CD4-positive, alpha-beta T cell treated with Interleukin-4 for 4 hours (primary cell): ENCODE data around the gene SRRM2.

Experiments
- DNase-seq: peaks from one replicate; pipeline ENCODE4 v3.0.0-alpha.2; 2020

The SRRM2 gene

GRCh38 chr16:2778630-2778958 is 26.2 kb downstream of the SRRM2 start:
- DNase-seq: no peak

DNA sequence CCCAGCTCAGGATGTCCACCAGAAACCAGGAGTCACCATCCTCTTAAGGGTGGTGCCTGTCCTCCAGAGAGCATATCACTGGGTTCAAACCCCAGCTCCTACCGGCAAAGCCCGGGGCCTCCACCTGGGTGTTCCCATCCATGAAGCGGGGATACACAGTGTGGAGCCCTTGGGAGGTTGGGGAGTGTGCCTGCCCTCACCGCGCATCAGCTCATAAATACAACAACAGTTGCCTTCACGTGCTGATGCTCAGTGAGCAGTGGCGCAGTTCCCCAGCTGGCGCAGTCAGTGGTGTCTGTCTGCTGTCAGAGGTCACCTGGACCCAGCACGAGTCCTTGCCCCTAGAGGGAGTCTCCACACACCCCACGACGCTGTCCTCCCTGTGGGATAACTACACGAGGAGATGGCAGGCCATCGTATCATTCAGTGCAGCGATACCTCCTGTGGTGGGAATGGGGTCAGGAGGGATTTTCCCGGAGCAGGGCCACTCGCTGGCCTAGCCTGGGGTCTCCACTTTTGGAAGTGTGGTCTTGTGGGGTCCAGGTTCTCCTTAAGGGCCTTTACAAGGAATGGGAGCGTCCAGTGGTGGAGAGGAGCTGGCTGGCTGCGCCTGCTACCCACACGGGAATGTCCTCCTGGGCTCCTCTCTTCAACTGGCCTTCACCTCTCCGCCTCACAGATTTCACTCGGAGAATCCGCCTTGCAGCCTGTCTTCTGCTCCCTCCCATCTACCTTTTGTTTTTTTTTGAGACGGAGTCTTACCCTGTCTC is 26.9 kb downstream of the SRRM2 start:
- no peak for DNase-seq

DNA sequence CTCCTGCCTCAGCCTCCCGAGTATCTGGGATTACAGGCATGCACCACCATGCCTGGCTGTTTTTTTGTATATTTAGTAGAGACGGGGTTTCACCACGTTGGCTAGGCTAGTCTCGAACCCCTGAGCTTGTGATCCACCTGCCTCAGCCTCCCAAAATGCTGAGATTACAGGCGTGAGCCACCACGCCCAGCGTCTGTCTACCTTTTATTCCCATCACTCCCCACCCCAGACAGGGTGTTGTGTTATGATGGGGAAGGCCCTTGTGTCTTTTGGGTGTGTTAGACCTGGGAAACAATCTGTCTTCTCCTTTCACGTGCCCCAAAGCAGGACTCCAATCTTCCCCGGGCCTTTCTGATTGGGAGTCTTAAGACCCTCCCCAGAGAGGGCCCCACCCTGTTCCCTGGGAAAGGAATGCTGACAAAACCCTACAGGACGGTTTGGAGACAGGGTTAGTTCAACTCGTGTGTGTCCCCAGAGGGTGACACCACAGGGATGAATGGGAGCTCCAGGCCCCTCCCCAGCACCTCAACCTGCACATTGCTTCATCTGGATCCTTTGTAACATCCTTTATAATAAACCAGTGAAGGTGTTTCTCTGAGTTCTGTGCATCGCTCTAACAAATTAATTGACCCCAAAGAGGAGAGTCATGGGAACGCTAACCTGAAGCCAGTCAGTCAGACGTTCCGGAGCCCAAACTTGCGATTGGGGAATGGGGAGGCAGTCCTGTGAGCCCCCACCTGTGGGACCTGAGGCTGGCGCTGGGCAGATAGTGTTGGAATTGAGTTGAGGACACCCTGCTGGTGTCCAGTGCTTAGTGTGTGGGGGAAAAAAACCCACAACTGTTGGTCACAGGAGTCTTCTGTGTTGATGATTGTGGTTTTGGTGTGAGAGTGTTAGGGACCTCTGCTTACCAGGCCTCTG is 27.8 kb downstream of the SRRM2 start:
- DNase-seq: no peak

DNA sequence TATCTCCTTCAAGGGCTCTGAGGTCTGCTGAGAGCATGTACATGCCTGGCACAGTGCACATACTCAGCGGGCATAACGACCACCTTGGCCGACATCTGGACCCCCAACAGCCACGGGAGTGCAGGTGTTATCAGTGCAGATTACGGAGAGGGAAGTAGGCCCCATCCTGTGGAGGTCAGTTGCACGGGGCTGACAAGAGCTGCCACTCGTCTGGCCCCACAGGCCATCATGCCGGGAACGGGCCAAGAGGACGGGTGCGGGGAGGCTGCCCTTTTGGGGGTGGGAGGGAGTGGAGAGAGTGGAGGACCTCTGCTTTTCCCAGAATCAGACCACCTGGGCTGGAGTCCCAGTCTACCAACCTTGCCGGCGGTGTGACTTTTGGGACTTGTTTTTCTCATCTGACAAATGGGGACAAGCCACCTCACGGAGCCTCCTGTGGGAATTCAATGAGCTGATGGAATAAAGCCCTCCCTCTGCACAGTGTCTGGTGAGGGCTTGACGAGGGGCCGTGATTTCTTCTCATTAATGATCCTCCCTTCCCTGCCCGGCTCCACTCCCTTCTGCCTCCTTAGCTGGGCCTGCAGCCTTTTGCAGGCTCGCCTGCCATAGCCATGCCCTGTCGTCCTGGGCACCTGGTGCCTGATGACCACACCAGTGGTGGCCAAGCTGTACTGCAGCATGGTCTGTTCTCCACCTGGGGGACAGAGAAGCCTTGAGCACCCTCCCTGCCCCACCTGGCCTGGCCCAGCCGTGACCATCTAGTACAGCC is 30.3 kb downstream of the SRRM2 start:
- no peak for DNase-seq

- no peak for DNase-seq
Measured at GRCh38 chr16:2783581-2784357, 31.3 kb downstream of the SRRM2 start.

DNA sequence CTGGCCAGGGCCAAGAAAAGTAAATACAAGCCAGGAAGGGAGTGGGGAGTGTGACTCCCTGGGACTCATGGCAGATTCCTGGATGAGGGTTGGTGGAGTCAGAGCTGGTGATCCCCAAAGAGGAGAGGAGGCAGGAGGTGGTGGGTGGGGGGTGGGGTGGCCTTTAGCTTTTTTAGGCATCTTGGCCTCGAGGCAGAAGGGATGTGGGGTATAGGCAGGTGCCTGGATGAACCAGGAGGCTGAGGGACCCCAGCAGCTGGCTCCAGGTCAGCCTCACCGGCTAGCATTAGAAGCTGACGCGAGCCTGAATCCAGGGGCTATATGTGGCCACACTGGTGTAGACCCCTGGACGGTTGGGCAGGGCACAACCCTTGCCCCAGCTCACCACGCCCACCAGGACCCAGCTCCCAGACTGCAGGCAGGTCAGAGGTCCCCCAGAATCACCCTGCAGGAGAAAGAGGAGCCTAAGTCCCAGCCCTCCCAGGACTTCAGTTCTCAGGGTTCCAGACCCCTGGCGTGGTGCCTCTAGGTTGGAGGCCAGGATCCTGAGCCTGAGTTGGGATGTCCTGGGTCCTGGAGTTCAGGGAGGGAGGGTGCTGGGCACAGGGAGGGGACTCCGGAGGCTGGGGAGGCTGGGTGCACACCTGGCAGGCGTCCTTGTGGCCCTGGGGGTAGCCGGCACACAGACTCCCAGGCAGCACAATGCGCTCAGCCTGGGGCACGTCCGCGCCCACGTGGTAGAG is 32.1 kb downstream of the SRRM2 start:
- no peak for DNase-seq

- DNase-seq: no peak
Measured at GRCh38 chr16:2785101-2785991, 32.9 kb downstream of the SRRM2 start.

GRCh38 chr16:2786061-2786825 is 33.8 kb downstream of the SRRM2 start:
- DNase-seq: no peak

DNA sequence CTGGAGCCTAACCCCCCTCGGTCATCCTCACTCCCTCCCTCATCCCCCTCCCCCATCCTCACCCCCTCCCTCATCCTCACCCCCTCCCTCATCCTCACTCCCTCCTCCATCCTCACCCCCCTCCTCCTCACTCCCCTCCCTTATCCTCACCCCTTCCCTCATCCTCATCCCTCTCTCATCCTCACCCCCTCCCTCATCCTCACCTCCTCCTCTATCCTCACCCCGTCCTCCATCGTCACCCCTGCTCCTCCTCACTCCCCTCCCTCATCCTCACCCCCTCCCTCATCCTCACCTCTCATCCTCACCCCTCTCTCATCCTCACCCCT is 34.4 kb downstream of the SRRM2 start:
- DNase-seq: no peak

GRCh38 chr16:2787406-2787805 is 35.0 kb downstream of the SRRM2 start, which contains the start of gene PRSS33:
Gene PRSS33, minus strand, starts transcription at chr16:2787560. Its CDS starts 1,013 bp downstream, at chr16:2786547.
- DNase-seq: no peak

GRCh38 chr16:2787961-2788360 is 35.5 kb downstream of the SRRM2 start:
- DNase-seq: no peak

- DNase-seq: no peak
Measured at GRCh38 chr16:2790631-2791030, 38.2 kb downstream of the SRRM2 start.

DNA sequence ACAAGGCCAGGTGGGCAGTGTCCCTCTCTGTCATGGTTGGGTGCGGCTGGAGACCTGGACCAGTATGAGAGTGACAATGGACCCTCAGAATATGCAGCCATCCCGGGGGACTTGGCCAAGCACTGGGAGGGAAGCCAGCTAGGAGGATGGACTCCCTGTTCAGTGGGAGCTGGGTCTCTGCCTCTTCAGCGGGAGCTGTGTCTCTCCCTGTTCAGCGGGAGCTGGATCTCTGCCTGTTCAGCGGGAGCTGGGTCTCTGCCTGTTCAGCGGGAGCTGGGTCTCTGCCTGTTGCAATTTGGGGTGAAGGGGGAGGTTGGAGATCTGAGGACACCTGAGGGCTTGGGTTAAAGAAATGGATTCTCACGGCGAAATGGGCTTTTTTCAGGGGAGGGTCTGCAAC is 38.7 kb downstream of the SRRM2 start:
- DNase-seq: no peak

- DNase-seq: no peak
Measured at GRCh38 chr16:2792940-2793339, 40.5 kb downstream of the SRRM2 start.

- DNase-seq: no peak
Measured at GRCh38 chr16:2795395-2796143, 43.1 kb downstream of the SRRM2 start.

- DNase-seq: no peak
Measured at GRCh38 chr16:2798723-2799204, 46.3 kb downstream of the SRRM2 start.

DNA sequence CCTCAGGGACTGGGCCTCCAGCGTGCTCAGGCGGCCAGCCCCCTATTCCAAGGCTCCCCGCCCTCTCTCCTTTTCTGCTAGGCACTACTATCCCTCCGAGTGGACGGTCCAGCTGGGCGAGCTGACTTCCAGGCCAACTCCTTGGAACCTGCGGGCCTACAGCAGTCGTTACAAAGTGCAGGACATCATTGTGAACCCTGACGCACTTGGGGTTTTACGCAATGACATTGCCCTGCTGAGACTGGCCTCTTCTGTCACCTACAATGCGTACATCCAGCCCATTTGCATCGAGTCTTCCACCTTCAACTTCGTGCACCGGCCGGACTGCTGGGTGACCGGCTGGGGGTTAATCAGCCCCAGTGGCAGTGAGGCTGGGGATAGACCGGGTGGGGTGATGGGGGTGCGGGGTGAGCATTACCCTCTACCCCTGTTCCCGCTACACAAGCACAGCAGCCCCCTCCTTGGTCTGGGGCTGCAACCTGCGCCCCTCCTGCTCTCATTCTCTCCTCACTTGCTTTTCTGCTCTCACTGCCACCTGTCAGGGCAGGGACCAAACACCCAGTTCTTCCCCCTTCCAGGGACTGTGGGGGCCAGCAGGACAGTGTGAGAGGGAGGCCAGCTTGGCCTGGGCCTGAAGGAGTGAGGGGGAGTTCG is 46.9 kb downstream of the SRRM2 start:
- no peak for DNase-seq

DNA sequence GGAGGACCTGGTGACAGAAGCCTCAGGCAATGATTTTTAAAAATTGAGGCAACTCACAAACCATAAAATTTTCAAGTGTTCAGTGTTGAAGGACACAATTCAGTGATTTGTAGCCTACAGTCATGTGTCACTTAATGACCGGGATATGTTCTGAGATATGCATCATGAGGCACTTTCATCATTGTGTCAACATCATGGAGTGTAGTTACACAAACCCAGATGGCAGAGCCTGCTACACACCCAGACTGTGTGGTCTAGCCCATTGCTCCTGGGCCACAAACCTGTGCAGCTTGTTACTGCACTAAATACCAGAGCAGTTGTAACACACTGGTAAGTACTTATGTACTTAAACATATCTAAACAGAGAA is 47.4 kb downstream of the SRRM2 start:
- no peak for DNase-seq
